Testis (tissue), 5 donors: ENCODE measurements around the gene PPP2R1A. TPM values are rescaled to one million over a fixed set of nuclear protein-coding genes. Genes with fewer than 3 reads are reported as not detected.

ENCODE experiments used
- DNase-seq: peaks from one replicate; pipeline ENCODE4 v3.0.0-alpha.2; 2019
- H3K27ac ChIP-seq, 2 donors: fragments of 200-600 bp; sonication (generic); one replicate each; pipeline ENCODE4 v1.5.1; 2019
- H3K27me3 ChIP-seq: fragments of 200-600 bp; sonication (generic); one replicate; pipeline ENCODE4 v1.5.1; 2019
- H3K36me3 ChIP-seq: fragments of 200-600 bp; sonication (generic); one replicate; pipeline ENCODE4 v1.5.1; 2017; ENCODE audit warnings: low read depth; ENCODE audit errors: missing control alignments
- H3K4me1 ChIP-seq: fragments of 200-600 bp; sonication (generic); one replicate; pipeline ENCODE4 v1.5.1; 2019
- H3K4me3 ChIP-seq, 2 donors: fragments of 200-600 bp; sonication (generic); one replicate each; pipeline ENCODE4 v1.5.1; 2017 to 2019
- H3K9me3 ChIP-seq: fragments of 200-600 bp; sonication (generic); one replicate; pipeline ENCODE4 v1.5.1; 2017
- POLR2A ChIP-seq: fragments of 450-650 bp; IDR thresholded peaks from one replicate; pipeline ENCODE4 v1.6.1; 2017; ENCODE audit warnings: antibody characterized with exemption, mild to moderate bottlenecking, moderate library complexity
- WGBS, 2 donors: methylation state at CpG; one replicate each; pipeline ENCODE4 v1.1.5; 2018; 5-methylcytosine and 5-hydroxymethylcytosine counted together
- intact Hi-C: fragments of 100-400 bp; cut with DNase I; formaldehyde crosslinking; loops from one replicate; pipeline ENCODE4 v1.15.1; 2023; ENCODE audit warnings: low total_unique reads
- long read RNA-seq, 2 donors: transcript quantifications; one replicate each; lab custom pipeline, GENCODE V29; 2026
- polyA plus RNA-seq: library from polyadenylated mRNA; stranded (reverse); fragments of 350-450 nt; fragmentation: Illumina TruSeq; extraction: RNeasy Lipid Tissue Mini Kit (QIAGEN cat#74804); gene quantifications from one replicate; pipeline ENCODE4 v1.2.3, GENCODE V29; 2014; ENCODE audit warnings: low read depth, low replicate concordance; ENCODE audit not compliant: insufficient read depth
- total RNA-seq, 2 donors: library from RNA; depleted of rRNA; stranded (reverse); fragments of >200 nt; gene quantifications; one replicate each; pipeline ENCODE4 v1.2.3, GENCODE V29; 2016
- TF ChIP-seq, protein P1 (sequence below), 3 experiments: fragments of 450-650 bp in 2 of 3; fragments of 200-600 bp in 1 of 3; sonication (generic) in 1 of 3; IDR thresholded peaks; one replicate each; pipeline ENCODE4 v1.5.1; 2016 to 2019; ENCODE audit warnings: antibody characterized with exemption in 3 of 3, mild to moderate bottlenecking in 2 of 3, moderate library complexity in 1 of 3

PPP2R1A gene
- 100 to 1,000 TPM; 262 to 289 TPM for total RNA-seq
- polyA plus RNA-seq, result 181 TPM
- long read RNA-seq, donor 1, full-length matches to known transcripts, result 133 of 232 reads
- long read RNA-seq, donor 1, partial matches to known transcripts, result 93 of 232 reads
- long read RNA-seq, donor 1, other reads (novel, unspliced or antisense), result 6 of 232 reads
- long read RNA-seq, donor 2, full-length matches to known transcripts, result 108 of 241 reads
- long read RNA-seq, donor 2, partial matches to known transcripts, result 122 of 241 reads
- long read RNA-seq, donor 2, other reads (novel, unspliced or antisense), result 11 of 241 reads

DNA sequence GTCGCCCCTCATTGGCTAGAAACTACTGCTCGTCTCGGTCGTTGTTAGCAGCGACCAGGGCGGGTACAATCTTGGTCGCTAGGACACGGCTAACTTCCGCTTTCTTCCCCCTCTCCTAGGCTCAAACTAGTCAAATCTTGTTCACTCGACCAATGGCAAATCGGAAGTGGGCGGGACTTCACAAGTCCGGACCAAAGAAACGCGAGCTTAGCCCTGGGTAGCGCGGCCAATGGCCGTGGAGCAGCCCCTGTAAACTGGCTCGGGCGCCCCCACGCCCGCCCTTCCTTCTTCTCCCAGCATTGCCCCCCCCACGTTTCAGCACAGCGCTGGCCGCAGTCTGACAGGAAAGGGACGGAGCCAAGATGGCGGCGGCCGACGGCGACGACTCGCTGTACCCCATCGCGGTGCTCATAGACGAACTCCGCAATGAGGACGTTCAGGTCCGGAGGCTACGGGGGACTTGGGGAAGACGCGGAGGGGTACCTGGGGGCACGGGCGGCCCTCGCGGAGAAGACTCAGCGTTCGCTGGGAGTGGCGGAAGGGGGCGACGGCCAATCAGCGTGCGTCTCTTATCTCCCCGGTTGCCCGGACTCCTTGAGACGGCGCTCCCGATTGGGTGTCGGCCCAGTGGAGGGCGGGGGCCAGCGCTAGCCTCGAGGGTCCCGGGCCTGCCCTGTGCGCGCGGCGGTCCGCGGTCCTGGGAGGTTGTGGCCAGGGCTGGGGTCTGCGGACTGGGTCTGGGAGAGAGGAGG is at the start of gene PPP2R1A:
Gene PPP2R1A, plus strand, starts transcription at position 318 of the 752 bp plus-strand sequence. Its CDS starts 45 bp downstream, at position 363.
- intact Hi-C loops, result no loop called here
- Histone ChIP-seq H3K36me3 (no peaks in the 10 kb centered on the region), H3K27ac (peak within 1 kb of the TSS; percentile 98 to 99), H3K4me3 (peak within 1 kb of the TSS; percentile 78 to 88), H3K4me1 (peaks cover 24% of the 10 kb centered on the region), H3K9me3 (no peaks in the 10 kb centered on the region), H3K27me3 (no peaks in the 10 kb centered on the region)
- TF ChIP-seq, protein P1, sequence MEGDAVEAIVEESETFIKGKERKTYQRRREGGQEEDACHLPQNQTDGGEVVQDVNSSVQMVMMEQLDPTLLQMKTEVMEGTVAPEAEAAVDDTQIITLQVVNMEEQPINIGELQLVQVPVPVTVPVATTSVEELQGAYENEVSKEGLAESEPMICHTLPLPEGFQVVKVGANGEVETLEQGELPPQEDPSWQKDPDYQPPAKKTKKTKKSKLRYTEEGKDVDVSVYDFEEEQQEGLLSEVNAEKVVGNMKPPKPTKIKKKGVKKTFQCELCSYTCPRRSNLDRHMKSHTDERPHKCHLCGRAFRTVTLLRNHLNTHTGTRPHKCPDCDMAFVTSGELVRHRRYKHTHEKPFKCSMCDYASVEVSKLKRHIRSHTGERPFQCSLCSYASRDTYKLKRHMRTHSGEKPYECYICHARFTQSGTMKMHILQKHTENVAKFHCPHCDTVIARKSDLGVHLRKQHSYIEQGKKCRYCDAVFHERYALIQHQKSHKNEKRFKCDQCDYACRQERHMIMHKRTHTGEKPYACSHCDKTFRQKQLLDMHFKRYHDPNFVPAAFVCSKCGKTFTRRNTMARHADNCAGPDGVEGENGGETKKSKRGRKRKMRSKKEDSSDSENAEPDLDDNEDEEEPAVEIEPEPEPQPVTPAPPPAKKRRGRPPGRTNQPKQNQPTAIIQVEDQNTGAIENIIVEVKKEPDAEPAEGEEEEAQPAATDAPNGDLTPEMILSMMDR (IDR thresholded peaks at IDR 0.05), result no peak
- TF ChIP-seq POLR2A, result peak; percentile 47
- peak; percentile 100 for DNase-seq
- WGBS, 2 donors, result 0 to 1% methylated on average over 30 to 69 of the region's 70 CpGs

DNA sequence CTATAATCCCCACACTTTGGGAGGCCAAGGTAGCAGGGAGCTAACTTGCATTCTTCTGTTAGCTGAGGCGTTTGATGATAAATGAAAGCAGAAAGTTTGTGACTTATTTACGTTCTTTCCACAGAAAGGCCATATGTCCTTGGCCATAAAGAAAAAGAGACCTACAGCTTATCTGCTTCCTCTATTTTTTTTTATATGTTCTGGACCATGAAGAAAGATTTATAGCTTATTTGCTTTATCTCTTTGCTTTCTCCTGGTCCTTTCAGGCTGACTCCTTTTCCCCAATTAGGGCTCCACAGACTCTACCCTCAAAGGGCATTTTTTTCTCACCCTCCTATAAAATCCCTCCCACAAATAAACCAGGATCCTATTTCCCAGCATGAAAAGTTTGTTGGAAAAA is 48.6 kb upstream of the PPP2R1A start:
- Histone ChIP-seq H3K4me3 (no peak overlapping the region), H3K36me3 (no peaks in the 10 kb centered on the region), H3K9me3 (no peaks in the 10 kb centered on the region), H3K27me3 (no peaks in the 10 kb centered on the region), H3K27ac (no peak overlapping the region), H3K4me1 (peaks cover 13% of the 10 kb centered on the region)
- 45 to 53% methylated on average over 2 of the region's 2 CpGs for WGBS, 2 donors
- no peak for TF ChIP-seq POLR2A
- TF ChIP-seq, protein P1 (IDR thresholded peaks at IDR 0.05), result no peak
- intact Hi-C loops, result no loop called here
- DNase-seq, result no peak

DNA sequence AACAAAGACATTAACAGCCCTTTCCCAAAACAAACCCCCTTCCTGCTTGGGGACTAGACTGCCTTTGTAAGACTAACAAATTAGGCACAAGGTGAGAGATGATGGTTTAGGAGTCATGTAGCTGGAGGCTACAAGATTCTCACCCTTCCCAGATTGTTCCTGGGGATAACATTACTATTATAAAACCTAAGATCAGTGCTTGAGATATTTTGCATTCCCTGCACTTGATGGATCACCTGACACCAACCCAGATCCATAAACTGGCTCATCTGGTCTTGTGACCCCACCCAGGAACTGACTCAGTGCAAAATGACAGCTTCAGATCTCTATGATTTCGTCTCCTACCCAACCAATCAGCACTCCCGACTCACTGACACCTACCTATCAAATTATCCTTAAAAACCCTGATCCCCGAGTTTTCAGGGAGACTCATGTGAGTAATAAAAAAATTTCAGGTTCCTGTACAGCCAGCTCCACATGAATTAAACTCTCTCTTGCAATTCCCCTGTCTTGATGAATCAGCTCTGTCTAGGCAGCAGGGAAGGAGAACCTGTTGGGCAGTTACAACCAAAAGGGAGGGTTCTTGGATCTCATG is 47.8 kb upstream of the PPP2R1A start:
- TF ChIP-seq, protein P1 (IDR thresholded peaks at IDR 0.05), result no peak
- TF ChIP-seq POLR2A, result no peak
- no peaks in the 10 kb centered on the region for H3K9me3 ChIP-seq
- intact Hi-C loops, result no loop called here
- H3K36me3 ChIP-seq, result no peaks in the 10 kb centered on the region
- H3K27ac ChIP-seq, result no peak overlapping the region
- H3K27me3 ChIP-seq, result no peaks in the 10 kb centered on the region
- H3K4me1 ChIP-seq, result peaks cover 13% of the 10 kb centered on the region
- WGBS, 2 donors, result 91 to 93% methylated on average over 3 of the region's 3 CpGs
- DNase-seq, result no peak
- no peak overlapping the region for H3K4me3 ChIP-seq

DNA sequence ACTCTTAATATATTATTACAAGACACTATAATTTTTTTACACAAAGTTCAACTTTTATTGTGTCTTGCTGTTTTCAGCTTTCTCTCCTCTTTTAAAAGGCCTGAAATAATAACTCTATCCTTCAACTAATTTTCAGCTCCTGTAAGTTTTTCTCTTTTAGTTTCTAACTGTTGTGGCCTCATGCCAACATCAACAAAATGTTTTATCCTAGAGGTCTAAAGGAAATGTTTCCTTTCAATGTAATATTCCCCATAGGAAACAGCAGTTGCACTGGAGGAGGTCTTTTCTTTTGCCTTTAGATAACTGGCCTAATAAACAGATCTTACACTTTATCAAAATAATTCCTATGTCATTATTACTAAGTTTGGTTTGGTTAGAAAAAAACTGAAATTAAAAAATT is 41.6 kb upstream of the PPP2R1A start:
- no peaks in the 10 kb centered on the region for H3K9me3 ChIP-seq
- no peaks in the 10 kb centered on the region for H3K36me3 ChIP-seq
- H3K4me3 ChIP-seq, result no peak overlapping the region
- no peaks in the 10 kb centered on the region for H3K4me1 ChIP-seq
- no peaks in the 10 kb centered on the region for H3K27me3 ChIP-seq
- no peak overlapping the region for H3K27ac ChIP-seq
- intact Hi-C loops, result no loop called here
- DNase-seq, result no peak
- TF ChIP-seq, protein P1 (IDR thresholded peaks at IDR 0.05), result no peak
- TF ChIP-seq POLR2A, result no peak
